Right cardiac atrium (tissue), 5 donors: Measurements from ENCODE around the gene KANK3. TPM values are rescaled to one million over a fixed set of nuclear protein-coding genes. Genes with fewer than 3 reads are reported as not detected.

ENCODE experiments used
- ATAC-seq, 2 donors: fragments of 200-7000 bp; cut with Tn5 transposase; one replicate each; pipeline versions ENCODE4 v1.8.0 to v1.9.1; 2020; ENCODE audit warnings: moderate library complexity in 2 of 2, mild to moderate bottlenecking in 1 of 2
- DNase-seq, 3 donors: peaks; one replicate each; pipeline ENCODE4 v3.0.0-alpha.2; 2020
- H3K27ac ChIP-seq: one replicate; pipeline ENCODE4 v1.5.1; 2013; ENCODE audit warnings: mild to moderate bottlenecking, low read length, control low read depth, moderate library complexity
- H3K27me3 ChIP-seq: one replicate; pipeline ENCODE4 v1.6.1; 2013; ENCODE audit not compliant: control insufficient read depth, insufficient read depth
- H3K4me1 ChIP-seq: one replicate; pipeline ENCODE4 v1.6.1; 2013; ENCODE audit warnings: low read length; ENCODE audit not compliant: control insufficient read depth, insufficient read depth
- H3K4me3 ChIP-seq: one replicate; pipeline ENCODE4 v1.5.1; 2013; ENCODE audit warnings: low read length, control low read depth
- H3K9me3 ChIP-seq: one replicate; pipeline ENCODE4 v1.6.1; 2013; ENCODE audit warnings: low read length; ENCODE audit not compliant: control insufficient read depth
- WGBS: extraction: QIAGEN DNeasy Blood & Tissue Kit; methylation state at CpG from one replicate; pipeline ENCODE4 v1.1.7; 2013; 5-methylcytosine and 5-hydroxymethylcytosine counted together
- intact Hi-C, 4 donors: fragments of 100-400 bp; cut with DNase I; formaldehyde crosslinking; loops; one replicate each; pipeline versions ENCODE4 v1.11.0 to v1.14.0; 2022 to 2023
- polyA plus RNA-seq: library from polyadenylated mRNA; stranded (reverse); fragments of 200-250 nt; gene quantifications from one replicate; pipeline ENCODE4 v1.2.3, GENCODE V29; 2013
- total RNA-seq, 4 donors: library from RNA; stranded (reverse); fragmentation: NEBNext Ultra II Directional; extraction: Animal tissue kit (Norgen Biotek cat#: 25700); gene quantifications; one replicate each; pipeline ENCODE4 v1.2.1, GENCODE V29; 2021
- donor health status: healthy with polysubstance abuse.
- donor health status: DM: no; HTN: yes; CAD: no.
- donor health status: DM: no; HTN: no; CAD: no.
- donor health status: DM: no; HTN: yes; CAD: no; lungs with severe emphysema.
- donor health status: DM: yes; HTN: yes; CAD: no.

KANK3 gene
- total and polyA plus RNA-seq, 5 donors: 10.1 to 14.0 (median 13.1) TPM

- H3K4me1 ChIP-seq: no peaks in the 10 kb centered on the region
- intact Hi-C loops: no loop called here
- ATAC-seq (peak in 1 of 2 donors; percentile 26), DNase-seq (peak in 1 of 3 donors; percentile 74)
- H3K4me3 ChIP-seq: no peak overlapping the region
- no peaks in the 10 kb centered on the region for H3K9me3 ChIP-seq
- no peaks in the 10 kb centered on the region for H3K27me3 ChIP-seq
- WGBS: 67% methylated on average over 16 of the region's 16 CpGs
- peak overlapping the region; percentile 30 for H3K27ac ChIP-seq
Measured at GRCh38 chr19:8311461-8312260, 31.4 kb downstream of the KANK3 start.

- peaks cover 2% of the 10 kb centered on the region for H3K4me1 ChIP-seq
- 94% methylated on average over 17 of the region's 17 CpGs for whole genome bisulfite sequencing
- intact Hi-C loops: no loop called here
Measured at GRCh38 chr19:8310342-8311055, 32.6 kb downstream of the KANK3 start.

GRCh38 chr19:8308891-8309291 lies 34.2 kb downstream of the KANK3 start:
- Histone ChIP-seq H3K4me3 (peak overlapping the region; percentile 47), H3K27ac (no peak overlapping the region), H3K27me3 (no peaks in the 10 kb centered on the region), H3K4me1 (peaks cover 2% of the 10 kb centered on the region), H3K9me3 (no peaks in the 10 kb centered on the region)
- 64% methylated on average over 17 of the region's 17 CpGs for WGBS
- DNase-seq (peak in 1 of 3 donors; percentile 48), ATAC-seq (no peak)
- intact Hi-C loops: no loop called here

More at GRCh38 chr19:8310342-8311055, 32.6 kb downstream of the KANK3 start:
- Histone ChIP-seq H3K27ac (no peak overlapping the region), H3K27me3 (no peaks in the 10 kb centered on the region), H3K4me3 (no peak overlapping the region), H3K9me3 (no peaks in the 10 kb centered on the region)
- DNase-seq (peak in 1 of 3 donors; percentile 22), ATAC-seq (no peak)

- intact Hi-C loops: no loop called here
- peak within 1 kb of the TSS; percentile 47 for H3K4me3 ChIP-seq
- peak; percentile 93 to 97 (median 97) for DNase-seq
- under 1% methylated on average over 63 of the region's 63 CpGs for WGBS
- H3K27ac ChIP-seq: peak within 1 kb of the TSS; percentile 25
- no peaks in the 10 kb centered on the region for H3K27me3 ChIP-seq
- H3K4me1 ChIP-seq: peaks cover 2% of the 10 kb centered on the region
- H3K9me3 ChIP-seq: no peaks in the 10 kb centered on the region
- peak; percentile 95 to 96 for ATAC-seq
Measured at GRCh38 chr19:8307965-8308866, 34.8 kb downstream of the KANK3 start, which contains the start of gene CD320. TSS of gene CD320 (minus strand) at chr19:8308358. CDS start at chr19:8308290, 68 bp downstream.

GRCh38 chr19:8307400-8307964 lies 35.6 kb downstream of the KANK3 start:
- DNase-seq: peak in 1 of 3 donors; percentile 49

GRCh38 chr19:8306235-8307054 lies 36.6 kb downstream of the KANK3 start:
- ATAC-seq: no peak
- Histone ChIP-seq H3K27me3 (no peaks in the 10 kb centered on the region), H3K27ac (no peak overlapping the region), H3K4me3 (no peak overlapping the region), H3K4me1 (peaks cover 2% of the 10 kb centered on the region), H3K9me3 (no peaks in the 10 kb centered on the region)
- 65% methylated on average over 17 of the region's 17 CpGs for WGBS
- peak in 1 of 3 donors; percentile 57 for DNase-seq
- intact Hi-C loops: no loop called here

More at GRCh38 chr19:8307400-8307964, 35.6 kb downstream of the KANK3 start:
- Histone ChIP-seq H3K27me3 (no peaks in the 10 kb centered on the region), H3K27ac (no peak overlapping the region), H3K9me3 (no peaks in the 10 kb centered on the region), H3K4me1 (peaks cover 2% of the 10 kb centered on the region), H3K4me3 (peak overlapping the region; percentile 47)
- intact Hi-C loops: no loop called here
- ATAC-seq: peak in 1 of 2 donors; percentile 2
- 17% methylated on average over 24 of the region's 24 CpGs for WGBS

GRCh38 chr19:8305798-8306197 lies 37.3 kb downstream of the KANK3 start:
- H3K27ac ChIP-seq: no peak overlapping the region
- H3K4me3 ChIP-seq: no peak overlapping the region
- WGBS: 97% methylated on average over 4 of the region's 4 CpGs
- intact Hi-C loops: no loop called here
- H3K27me3 ChIP-seq: no peaks in the 10 kb centered on the region
- ATAC-seq (no peak), DNase-seq (peak in 1 of 3 donors; percentile 18)
- H3K9me3 ChIP-seq: no peaks in the 10 kb centered on the region
- peaks cover 2% of the 10 kb centered on the region for H3K4me1 ChIP-seq

- ATAC-seq: no peak
- WGBS: 86% methylated on average over 33 of the region's 33 CpGs
- Histone ChIP-seq H3K4me1 (peaks cover 2% of the 10 kb centered on the region), H3K27ac (no peak overlapping the region), H3K9me3 (no peaks in the 10 kb centered on the region), H3K4me3 (no peak overlapping the region), H3K27me3 (no peaks in the 10 kb centered on the region)
- DNase-seq: peak in 2 of 3 donors; percentile 70 to 71
- intact Hi-C loops: no loop called here
Measured at GRCh38 chr19:8304841-8305621, 38.0 kb downstream of the KANK3 start.

GRCh38 chr19:8302734-8303133 lies 40.3 kb downstream of the KANK3 start:
- H3K9me3 ChIP-seq: no peaks in the 10 kb centered on the region
- no peak overlapping the region for H3K4me3 ChIP-seq
- DNase-seq: peak in 1 of 3 donors; percentile 15
- H3K27me3 ChIP-seq: no peaks in the 10 kb centered on the region
- H3K4me1 ChIP-seq: peaks cover 2% of the 10 kb centered on the region
- no peak overlapping the region for H3K27ac ChIP-seq
- intact Hi-C loops: no loop called here
- WGBS: 66% methylated on average over 7 of the region's 7 CpGs
- no peak for ATAC-seq
